ENCODE data around the gene DDX21. TPM values are rescaled to one million over a fixed set of nuclear protein-coding genes. Genes with fewer than 3 reads are reported as not detected.
A peak's percentile ranks its signal among the peaks of the same experiment; 100 is the strongest.

The DDX21 gene
- total RNA-seq, 1 donor, result 84.6 TPM

- peak; percentile 37 for TF ChIP-seq CTCF (IDR thresholded peaks at IDR 0.05; ENCODE audit: insufficient read depth, low read depth, low read length)
- DNase-seq (ENCODE audit: low read depth), result peak; percentile 98
- H3K4me3 ChIP-seq (ENCODE audit: low read depth, low read length), result peak within 1 kb of the TSS; percentile 79
These were observed 32.8 kb downstream of the DDX21 start, which contains the start of gene KIFBP for GRCh38 chr10:68988530-68989316. Gene KIFBP (plus strand): TSS chr10:68988803. CDS start chr10:68988833, 30 bp downstream.

- peak; percentile 36 for DNase-seq (ENCODE audit: low read depth)
- TF ChIP-seq CTCF (IDR thresholded peaks at IDR 0.05; ENCODE audit: insufficient read depth, low read depth, low read length), result no peak
- H3K4me3 ChIP-seq (ENCODE audit: low read depth, low read length), result peak overlapping the region; percentile 79
These were observed 33.5 kb downstream of the DDX21 start for GRCh38 chr10:68989317-68989990.

- no peak overlapping the region for H3K4me3 ChIP-seq (ENCODE audit: low read depth, low read length)
- no peak for TF ChIP-seq CTCF (IDR thresholded peaks at IDR 0.05; ENCODE audit: insufficient read depth, low read depth, low read length)
- peak; percentile 95 for DNase-seq (ENCODE audit: low read depth)
These were observed 36.9 kb downstream of the DDX21 start for GRCh38 chr10:68992636-68993440.

- no peak for DNase-seq (ENCODE audit: low read depth)
- TF ChIP-seq CTCF (IDR thresholded peaks at IDR 0.05; ENCODE audit: insufficient read depth, low read depth, low read length), result no peak
- H3K4me3 ChIP-seq (ENCODE audit: low read depth, low read length), result no peak overlapping the region
These were observed 41.2 kb downstream of the DDX21 start for GRCh38 chr10:68997211-68997610.

GRCh38 chr10:69004821-69005220 is 48.9 kb downstream of the DDX21 start:
- no peak overlapping the region for H3K4me3 ChIP-seq (ENCODE audit: low read depth, low read length)
- TF ChIP-seq CTCF (IDR thresholded peaks at IDR 0.05; ENCODE audit: insufficient read depth, low read depth, low read length), result peak; percentile 55
- DNase-seq (ENCODE audit: low read depth), result peak; percentile 77

- TF ChIP-seq CTCF (IDR thresholded peaks at IDR 0.05; ENCODE audit: insufficient read depth, low read depth, low read length), result no peak
- H3K4me3 ChIP-seq (ENCODE audit: low read depth, low read length), result no peak overlapping the region
- DNase-seq (ENCODE audit: low read depth), result no peak
These were observed 49.9 kb downstream of the DDX21 start for GRCh38 chr10:69005704-69006485.

Measured in fibroblast of villous mesenchyme (primary cell).